WERI-Rb-1 (cell line): ENCODE measurements around the gene ZNF668.

ENCODE experiments used
- DNase-seq: peaks from one replicate; pipeline ENCODE4 v3.0.0-alpha.2; 2020
- H3K27ac ChIP-seq: fragments of 250-450 bp; sonication (Bioruptor Pico); 2 replicates; pipeline ENCODE4 v1.5.1; 2020; ENCODE audit warnings: mild to moderate bottlenecking, moderate library complexity
- H3K27me3 ChIP-seq: fragments of 250-450 bp; sonication (Bioruptor Pico); 2 replicates; pipeline ENCODE4 v1.5.1; 2021; ENCODE audit warnings: mild to moderate bottlenecking, low read depth, moderate library complexity; ENCODE audit not compliant: insufficient read depth, severe bottlenecking
- H3K36me3 ChIP-seq: fragments of 250-450 bp; sonication (Bioruptor Pico); 2 replicates; pipeline ENCODE4 v1.5.1; 2020; ENCODE audit warnings: mild to moderate bottlenecking, moderate library complexity
- H3K4me3 ChIP-seq: 2 replicates; pipeline ENCODE4 v1.5.1; 2011; ENCODE audit warnings: low read depth, mild to moderate bottlenecking, control low read depth, low read length
- H3K9me3 ChIP-seq: fragments of 250-450 bp; sonication (Bioruptor Pico); 2 replicates; pipeline ENCODE4 v1.5.1; 2021; ENCODE audit warnings: mild to moderate bottlenecking, moderate library complexity; ENCODE audit not compliant: severe bottlenecking
- TF ChIP-seq, protein P1 (sequence below): IDR thresholded peaks from 2 replicates; pipeline ENCODE4 v1.5.1; 2011; ENCODE audit warnings: low read depth, mild to moderate bottlenecking, control low read depth, inconsistent platforms, low read length

ZNF668 gene

DNA sequence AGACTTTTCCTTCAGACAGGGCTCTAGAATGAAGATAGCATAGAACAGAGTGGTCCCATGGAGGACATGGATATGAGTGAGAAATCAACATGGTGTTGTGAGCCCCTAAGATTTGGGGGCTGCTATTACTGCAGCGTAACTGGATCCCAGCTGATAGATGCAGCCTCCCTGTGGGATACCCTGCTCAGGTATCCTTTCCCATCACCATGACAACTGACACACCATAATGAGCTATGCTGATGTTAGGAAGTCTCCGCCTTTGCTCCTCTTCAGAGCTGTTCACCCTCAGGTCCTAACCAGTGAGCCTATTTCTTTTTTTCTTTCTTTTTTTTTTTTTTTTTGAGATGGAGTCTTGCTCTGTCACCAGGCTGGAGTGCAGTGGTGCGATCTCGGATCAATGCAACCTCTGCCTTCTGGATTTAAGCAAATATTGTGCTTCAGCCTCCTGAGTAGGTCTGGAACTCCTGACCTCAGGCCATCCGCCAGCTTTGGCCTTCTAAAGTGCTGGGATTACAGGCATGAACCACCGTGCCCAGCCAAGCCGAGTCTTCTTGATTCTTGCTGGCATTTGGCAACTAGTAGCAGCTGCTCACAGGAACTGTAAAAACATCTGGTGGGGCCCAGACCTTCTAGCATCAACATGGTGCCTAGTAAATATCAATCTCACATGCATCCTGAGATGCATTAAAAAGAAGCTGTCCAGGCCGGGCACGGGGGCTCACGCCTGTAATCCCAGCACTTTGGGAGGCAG lies 23.6 kb downstream of the ZNF668 start:
- H3K27ac ChIP-seq = no peak overlapping the region
- TF ChIP-seq, protein P1, sequence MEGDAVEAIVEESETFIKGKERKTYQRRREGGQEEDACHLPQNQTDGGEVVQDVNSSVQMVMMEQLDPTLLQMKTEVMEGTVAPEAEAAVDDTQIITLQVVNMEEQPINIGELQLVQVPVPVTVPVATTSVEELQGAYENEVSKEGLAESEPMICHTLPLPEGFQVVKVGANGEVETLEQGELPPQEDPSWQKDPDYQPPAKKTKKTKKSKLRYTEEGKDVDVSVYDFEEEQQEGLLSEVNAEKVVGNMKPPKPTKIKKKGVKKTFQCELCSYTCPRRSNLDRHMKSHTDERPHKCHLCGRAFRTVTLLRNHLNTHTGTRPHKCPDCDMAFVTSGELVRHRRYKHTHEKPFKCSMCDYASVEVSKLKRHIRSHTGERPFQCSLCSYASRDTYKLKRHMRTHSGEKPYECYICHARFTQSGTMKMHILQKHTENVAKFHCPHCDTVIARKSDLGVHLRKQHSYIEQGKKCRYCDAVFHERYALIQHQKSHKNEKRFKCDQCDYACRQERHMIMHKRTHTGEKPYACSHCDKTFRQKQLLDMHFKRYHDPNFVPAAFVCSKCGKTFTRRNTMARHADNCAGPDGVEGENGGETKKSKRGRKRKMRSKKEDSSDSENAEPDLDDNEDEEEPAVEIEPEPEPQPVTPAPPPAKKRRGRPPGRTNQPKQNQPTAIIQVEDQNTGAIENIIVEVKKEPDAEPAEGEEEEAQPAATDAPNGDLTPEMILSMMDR = no peak
- no peak overlapping the region for H3K4me3 ChIP-seq
- H3K27me3 ChIP-seq = no peaks in the 10 kb centered on the region
- DNase-seq = no peak
- no peaks in the 10 kb centered on the region for H3K36me3 ChIP-seq
- H3K9me3 ChIP-seq = no peaks in the 10 kb centered on the region

DNA sequence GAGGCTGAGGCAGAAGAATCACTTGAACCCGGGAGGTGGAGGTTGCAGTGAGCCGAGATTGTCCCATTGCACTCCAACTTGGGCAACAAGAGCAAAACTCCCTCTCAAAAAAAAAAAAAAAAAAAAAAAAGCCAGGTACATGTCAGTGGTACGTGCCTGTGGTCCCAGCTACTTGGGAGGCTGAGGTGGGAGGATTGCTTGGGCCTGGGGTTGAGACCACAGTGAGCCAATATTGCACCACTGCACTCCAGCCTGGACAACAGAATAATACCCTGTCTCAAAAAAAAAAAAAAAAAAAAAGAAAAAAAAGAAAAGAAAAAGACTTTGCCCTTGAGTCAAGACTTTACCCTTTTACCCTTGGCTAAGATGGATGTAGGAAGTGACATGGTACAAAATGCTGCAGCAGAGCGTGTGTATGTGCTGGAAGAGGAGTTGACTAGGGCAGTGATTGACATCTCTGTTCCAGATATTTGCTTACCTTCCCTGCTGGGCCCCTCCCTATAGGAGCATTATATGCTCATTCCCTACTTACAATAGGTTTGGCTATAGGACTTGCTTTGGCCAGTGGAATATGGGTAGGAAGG lies 30.1 kb downstream of the ZNF668 start:
- TF ChIP-seq, protein P1 = no peak
- H3K27me3 ChIP-seq = no peaks in the 10 kb centered on the region
- no peak for DNase-seq
- no peak overlapping the region for H3K4me3 ChIP-seq
- H3K9me3 ChIP-seq = no peaks in the 10 kb centered on the region
- H3K27ac ChIP-seq = no peak overlapping the region
- H3K36me3 ChIP-seq = no peaks in the 10 kb centered on the region

DNA sequence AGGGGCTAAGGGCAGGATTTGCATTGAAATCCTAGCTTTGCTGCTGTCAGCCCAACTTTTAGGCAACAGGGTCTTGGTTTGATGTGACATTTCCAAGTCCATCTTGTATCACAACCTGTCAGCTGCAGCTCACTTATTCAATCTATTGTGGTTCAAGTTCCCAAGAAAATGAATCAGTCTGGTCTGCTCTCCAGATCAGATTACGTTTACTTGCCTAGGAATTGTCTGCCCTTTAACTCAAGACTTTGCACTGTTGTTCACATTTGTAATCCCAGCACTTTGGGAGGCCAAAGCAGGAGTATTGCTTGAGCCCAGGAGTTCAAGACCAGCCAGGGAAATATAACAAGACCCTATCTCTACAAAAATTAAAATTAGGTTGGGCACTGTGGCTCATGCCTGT lies 30.7 kb downstream of the ZNF668 start:
- DNase-seq = no peak
- no peak overlapping the region for H3K27ac ChIP-seq
- H3K27me3 ChIP-seq = no peaks in the 10 kb centered on the region
- no peaks in the 10 kb centered on the region for H3K9me3 ChIP-seq
- no peak overlapping the region for H3K4me3 ChIP-seq
- TF ChIP-seq, protein P1 = no peak
- H3K36me3 ChIP-seq = no peaks in the 10 kb centered on the region

DNA sequence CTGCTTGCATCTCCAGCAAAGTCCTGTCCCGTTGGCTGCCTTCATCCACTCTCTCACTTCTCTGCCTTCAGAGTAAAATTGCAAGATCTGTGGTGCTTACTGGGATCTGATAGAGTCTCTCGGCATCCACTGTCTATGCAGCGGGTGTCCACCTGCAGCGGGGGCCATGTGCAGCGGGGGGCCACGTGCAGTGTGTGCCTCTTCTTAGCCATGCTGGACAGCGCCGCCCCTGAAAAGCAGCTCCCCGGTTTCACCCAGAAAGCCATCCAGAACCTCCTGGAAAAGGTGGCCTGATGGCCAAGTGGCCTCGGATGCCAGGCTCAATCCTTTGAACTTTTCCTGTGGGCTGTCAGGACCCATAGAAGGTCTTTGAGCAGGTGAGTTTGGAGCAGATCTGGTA lies 31.2 kb downstream of the ZNF668 start:
- DNase-seq = no peak
- TF ChIP-seq, protein P1 = no peak
- no peak overlapping the region for H3K4me3 ChIP-seq

DNA sequence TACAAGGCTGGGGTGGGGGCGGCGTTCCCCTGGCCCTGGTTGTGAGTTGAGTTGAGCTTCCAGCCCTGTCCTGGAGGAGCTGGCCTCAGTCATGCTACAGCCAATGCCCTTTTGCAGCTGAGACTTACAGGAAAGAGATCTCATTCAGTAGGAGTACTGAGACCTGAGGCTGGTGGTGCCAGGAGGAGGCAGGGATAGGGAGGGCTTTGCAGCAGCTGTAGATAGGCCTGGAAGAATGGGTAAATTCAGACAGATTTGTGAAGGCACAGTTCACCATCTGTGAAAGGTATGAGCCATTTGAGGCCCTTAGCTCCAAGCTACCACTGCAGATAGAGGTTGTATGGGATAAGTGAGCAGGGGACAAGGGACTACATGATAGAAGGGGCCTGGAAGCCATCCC lies 35.0 kb downstream of the ZNF668 start:
- no peaks in the 10 kb centered on the region for H3K36me3 ChIP-seq
- no peak overlapping the region for H3K27ac ChIP-seq
- H3K9me3 ChIP-seq = no peaks in the 10 kb centered on the region
- TF ChIP-seq, protein P1 = no peak
- no peak overlapping the region for H3K4me3 ChIP-seq
- H3K27me3 ChIP-seq = no peaks in the 10 kb centered on the region
- no peak for DNase-seq

More for the DNA sequence above, 31.2 kb downstream of the ZNF668 start:
- Histone ChIP-seq H3K27me3 (no peaks in the 10 kb centered on the region), H3K9me3 (no peaks in the 10 kb centered on the region), H3K36me3 (no peaks in the 10 kb centered on the region), H3K27ac (no peak overlapping the region)
